WTC11 (cell line): ENCODE measurements around the gene FZR1.

Source experiments
- ATF1 ChIP-seq: sonication (generic); formaldehyde crosslinking; IDR thresholded peaks from 2 replicates; pipeline ENCODE4 v1.8.1; 2023; ENCODE audit warnings: mild to moderate bottlenecking, moderate library complexity, missing genetic modification reagents
- CDX4 ChIP-seq: fragments of 250-450 bp; sonication (Bioruptor Pico); IDR thresholded peaks from 2 replicates; pipeline ENCODE4 v1.9.0; 2021; ENCODE audit warnings: moderate library complexity, mild to moderate bottlenecking, inconsistent platforms, borderline replicate concordance
- CREB1 ChIP-seq: sonication (generic); formaldehyde crosslinking; IDR thresholded peaks from 2 replicates; pipeline ENCODE4 v1.8.0; 2023; ENCODE audit warnings: mild to moderate bottlenecking, missing genetic modification reagents
- CTCF ChIP-seq: fragments of 200-600 bp; IDR thresholded peaks from 2 replicates; pipeline ENCODE4 v1.8.0; 2022; ENCODE audit warnings: antibody characterized with exemption
- ELF4 ChIP-seq: sonication (generic); formaldehyde crosslinking; IDR thresholded peaks from 2 replicates; pipeline ENCODE4 v1.8.1; 2022; ENCODE audit warnings: low read depth, mild to moderate bottlenecking, moderate library complexity, missing genetic modification reagents
- FOXP1 ChIP-seq: sonication (generic); formaldehyde crosslinking; IDR thresholded peaks from 2 replicates; pipeline ENCODE4 v1.8.0; 2022; ENCODE audit warnings: missing genetic modification reagents, mild to moderate bottlenecking, moderate library complexity, borderline replicate concordance
- FOXP4 ChIP-seq: sonication (generic); formaldehyde crosslinking; IDR thresholded peaks from 2 replicates; pipeline ENCODE4 v1.8.0; 2022; ENCODE audit warnings: mild to moderate bottlenecking, missing genetic modification reagents
- JUN ChIP-seq: sonication (generic); formaldehyde crosslinking; IDR thresholded peaks from 2 replicates; pipeline ENCODE4 v1.8.0; 2023; ENCODE audit warnings: mild to moderate bottlenecking, missing genetic modification reagents
- NFE2L1 ChIP-seq: sonication (generic); formaldehyde crosslinking; IDR thresholded peaks from 2 replicates; pipeline ENCODE4 v1.8.1; 2023; ENCODE audit warnings: missing genetic modification reagents
- SP1 ChIP-seq: sonication (generic); formaldehyde crosslinking; conservative IDR thresholded peaks from 2 replicates; pipeline ENCODE4 v1.8.1; 2022; ENCODE audit warnings: missing genetic modification reagents
- TF ChIP-seq, protein P1 (sequence below): sonication (generic); formaldehyde crosslinking; IDR thresholded peaks from 2 replicates; pipeline ENCODE4 v1.8.1; 2022; ENCODE audit warnings: low read depth, mild to moderate bottlenecking, moderate library complexity, missing genetic modification reagents, borderline replicate concordance

GRCh38 chr19:3523361-3524077 is 17.4 kb downstream of the FZR1 start:
- TF ChIP-seq CDX4 (CRISPR knock-in tag) (no peak), NFE2L1 (CRISPR knock-in tag) (no peak), ELF4 (CRISPR knock-in tag) (no peak), FOXP1 (CRISPR knock-in tag) (no peak), CTCF (no peak), FOXP4 (CRISPR knock-in tag) (no peak), ATF1 (CRISPR knock-in tag) (no peak), CREB1 (CRISPR knock-in tag) (no peak), JUN (no peak), SP1 (no peak)
- TF ChIP-seq, protein P1, sequence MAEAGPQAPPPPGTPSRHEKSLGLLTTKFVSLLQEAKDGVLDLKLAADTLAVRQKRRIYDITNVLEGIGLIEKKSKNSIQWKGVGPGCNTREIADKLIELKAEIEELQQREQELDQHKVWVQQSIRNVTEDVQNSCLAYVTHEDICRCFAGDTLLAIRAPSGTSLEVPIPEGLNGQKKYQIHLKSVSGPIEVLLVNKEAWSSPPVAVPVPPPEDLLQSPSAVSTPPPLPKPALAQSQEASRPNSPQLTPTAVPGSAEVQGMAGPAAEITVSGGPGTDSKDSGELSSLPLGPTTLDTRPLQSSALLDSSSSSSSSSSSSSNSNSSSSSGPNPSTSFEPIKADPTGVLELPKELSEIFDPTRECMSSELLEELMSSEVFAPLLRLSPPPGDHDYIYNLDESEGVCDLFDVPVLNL (CRISPR knock-in tag), result no peak
